GM06990 (cell line): ENCODE results near the gene OIP5.
"Not testable (repeated sequence)": the region's sequence is repeated elsewhere in the genome, so short reads cannot be mapped to it uniquely, and the experiment has no call there.

Source experiments
- DNase-seq: peaks from one replicate; pipeline ENCODE4 v3.0.0-alpha.2; 2011; ENCODE audit not compliant: insufficient read length; ENCODE audit errors: extremely low read depth
- H3K27me3 ChIP-seq: replicated peaks from 2 replicates; pipeline ENCODE4 v1.6.0; 2011; ENCODE audit warnings: low read length; ENCODE audit not compliant: control insufficient read depth, insufficient read depth
- H3K36me3 ChIP-seq: 2 replicates; pipeline ENCODE4 v1.5.1; 2011; ENCODE audit warnings: low read length; ENCODE audit not compliant: control insufficient read depth, insufficient read depth
- H3K4me3 ChIP-seq: replicated peaks from 2 replicates; pipeline ENCODE4 v1.5.1; 2011; ENCODE audit warnings: low read depth, mild to moderate bottlenecking, control low read depth, low read length
- TF ChIP-seq, protein P1 (sequence below): IDR thresholded peaks from 2 replicates; pipeline ENCODE4 v1.5.1; 2011; ENCODE audit warnings: low read length, control low read depth, mild to moderate bottlenecking, inconsistent platforms; ENCODE audit not compliant: insufficient read depth, poor library complexity, severe bottlenecking

OIP5 gene

DNA sequence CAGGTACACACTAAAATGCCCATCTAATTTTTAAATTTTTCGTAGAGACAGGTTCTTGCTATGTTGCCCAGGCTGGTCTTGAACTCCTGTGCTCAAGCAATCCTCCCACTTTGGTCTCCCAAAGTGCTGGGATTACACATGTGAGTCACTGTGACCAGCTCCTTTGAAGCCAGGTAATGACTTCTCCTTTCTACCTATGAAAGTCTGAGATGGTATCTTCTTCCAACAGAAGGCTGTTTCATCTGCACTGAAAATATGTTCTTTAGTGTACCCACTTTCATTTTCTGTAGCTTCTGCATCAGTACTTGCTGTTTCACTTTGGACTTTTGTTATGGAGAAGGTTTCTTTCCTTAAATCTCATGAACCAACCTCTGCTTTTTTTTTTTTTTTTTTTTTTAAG lies 8.8 kb downstream of the OIP5 start:
- TF ChIP-seq, protein P1, sequence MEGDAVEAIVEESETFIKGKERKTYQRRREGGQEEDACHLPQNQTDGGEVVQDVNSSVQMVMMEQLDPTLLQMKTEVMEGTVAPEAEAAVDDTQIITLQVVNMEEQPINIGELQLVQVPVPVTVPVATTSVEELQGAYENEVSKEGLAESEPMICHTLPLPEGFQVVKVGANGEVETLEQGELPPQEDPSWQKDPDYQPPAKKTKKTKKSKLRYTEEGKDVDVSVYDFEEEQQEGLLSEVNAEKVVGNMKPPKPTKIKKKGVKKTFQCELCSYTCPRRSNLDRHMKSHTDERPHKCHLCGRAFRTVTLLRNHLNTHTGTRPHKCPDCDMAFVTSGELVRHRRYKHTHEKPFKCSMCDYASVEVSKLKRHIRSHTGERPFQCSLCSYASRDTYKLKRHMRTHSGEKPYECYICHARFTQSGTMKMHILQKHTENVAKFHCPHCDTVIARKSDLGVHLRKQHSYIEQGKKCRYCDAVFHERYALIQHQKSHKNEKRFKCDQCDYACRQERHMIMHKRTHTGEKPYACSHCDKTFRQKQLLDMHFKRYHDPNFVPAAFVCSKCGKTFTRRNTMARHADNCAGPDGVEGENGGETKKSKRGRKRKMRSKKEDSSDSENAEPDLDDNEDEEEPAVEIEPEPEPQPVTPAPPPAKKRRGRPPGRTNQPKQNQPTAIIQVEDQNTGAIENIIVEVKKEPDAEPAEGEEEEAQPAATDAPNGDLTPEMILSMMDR = no peak
- H3K36me3 ChIP-seq = peaks cover 2% of the 10 kb centered on the region
- DNase-seq = peak; percentile 33
- no peak overlapping the region for H3K4me3 ChIP-seq
- H3K27me3 ChIP-seq = no peaks in the 10 kb centered on the region

DNA sequence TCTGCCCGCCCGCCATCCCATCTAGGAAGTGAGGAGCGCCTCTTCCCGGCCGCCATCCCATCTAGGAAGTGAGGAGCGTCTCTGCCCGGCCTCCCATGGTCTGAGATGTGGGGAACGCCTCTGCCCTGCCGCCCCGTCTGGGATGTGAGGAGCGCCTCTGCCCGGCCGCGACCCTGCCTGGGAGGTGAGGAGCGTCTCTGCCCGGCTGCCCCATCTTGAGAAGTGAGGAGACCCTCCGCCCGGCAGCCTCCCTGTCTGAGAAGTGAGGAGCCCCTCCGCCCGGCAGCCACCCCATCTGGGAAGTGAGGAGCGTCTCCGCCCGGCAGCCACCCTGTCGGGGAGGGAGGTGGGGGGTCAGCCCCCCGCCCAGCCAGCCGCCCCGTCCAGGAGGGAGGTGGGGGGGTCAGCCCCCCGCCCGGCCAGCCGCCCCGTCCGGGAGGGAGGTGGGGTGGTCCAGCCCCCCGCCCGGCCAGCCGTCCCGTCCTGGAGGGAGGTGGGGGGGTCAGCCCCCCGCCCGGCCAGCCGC lies 11.5 kb downstream of the OIP5 start:
- H3K36me3 ChIP-seq, H3K4me3 ChIP-seq, H3K27me3 ChIP-seq, DNase-seq: not testable (repeated sequence)

DNA sequence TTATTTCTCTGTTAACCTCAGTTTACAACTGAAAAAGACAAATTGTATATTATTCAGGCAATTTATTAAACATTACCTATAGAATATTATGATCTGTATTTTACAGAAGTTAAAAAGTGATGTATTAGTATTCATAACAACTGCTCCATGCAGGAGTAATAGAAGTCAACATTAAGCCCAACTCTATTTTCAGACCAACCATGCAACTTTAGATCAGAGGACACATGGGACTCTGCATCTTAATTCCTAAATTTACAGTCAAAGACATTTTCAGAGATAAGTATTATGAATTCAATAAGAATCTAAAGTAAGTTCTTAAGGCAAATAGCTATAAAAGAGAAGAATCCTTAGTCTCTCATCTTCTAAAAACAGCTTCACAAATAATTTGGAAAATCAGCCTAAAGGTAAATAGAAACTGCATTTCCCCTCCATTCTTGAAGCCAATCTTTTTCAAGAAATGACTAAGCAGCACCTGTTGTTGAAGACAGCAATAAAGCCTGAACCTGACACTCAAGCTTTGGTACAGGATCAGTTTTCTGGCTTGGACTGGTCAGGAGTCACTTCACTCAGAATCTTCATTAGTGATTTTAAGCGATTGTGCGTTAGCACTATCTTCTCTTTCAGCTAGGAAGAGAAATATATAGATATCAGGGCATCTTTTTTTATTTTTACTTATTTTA lies 23.0 kb downstream of the OIP5 start:
- TF ChIP-seq, protein P1 = no peak

GRCh38 chr15:41307679-41308078 lies 24.7 kb downstream of the OIP5 start:
- TF ChIP-seq, protein P1 = no peak
- Histone ChIP-seq H3K27me3 (no peaks in the 10 kb centered on the region), H3K36me3 (peaks cover 2% of the 10 kb centered on the region), H3K4me3 (no peak overlapping the region)
- no peak for DNase-seq

More for the DNA sequence above, 23.0 kb downstream of the OIP5 start:
- DNase-seq = no peak
- Histone ChIP-seq H3K27me3 (no peaks in the 10 kb centered on the region), H3K36me3 (peaks cover 4% of the 10 kb centered on the region), H3K4me3 (no peak overlapping the region)

GRCh38 chr15:41304149-41304770 lies 28.1 kb downstream of the OIP5 start:
- peaks cover 2% of the 10 kb centered on the region; the same call in 1 of the 2 replicates for H3K36me3 ChIP-seq
- no peak for DNase-seq
- no peak overlapping the region for H3K4me3 ChIP-seq
- TF ChIP-seq, protein P1 = no peak
- H3K27me3 ChIP-seq = no peaks in the 10 kb centered on the region

- no peak for DNase-seq
- no peaks in the 10 kb centered on the region for H3K27me3 ChIP-seq
- H3K4me3 ChIP-seq = no peak overlapping the region
- peaks cover 3% of the 10 kb centered on the region for H3K36me3 ChIP-seq
- TF ChIP-seq, protein P1 = no peak
Observed at GRCh38 chr15:41301587-41301986, 30.8 kb downstream of the OIP5 start.

DNA sequence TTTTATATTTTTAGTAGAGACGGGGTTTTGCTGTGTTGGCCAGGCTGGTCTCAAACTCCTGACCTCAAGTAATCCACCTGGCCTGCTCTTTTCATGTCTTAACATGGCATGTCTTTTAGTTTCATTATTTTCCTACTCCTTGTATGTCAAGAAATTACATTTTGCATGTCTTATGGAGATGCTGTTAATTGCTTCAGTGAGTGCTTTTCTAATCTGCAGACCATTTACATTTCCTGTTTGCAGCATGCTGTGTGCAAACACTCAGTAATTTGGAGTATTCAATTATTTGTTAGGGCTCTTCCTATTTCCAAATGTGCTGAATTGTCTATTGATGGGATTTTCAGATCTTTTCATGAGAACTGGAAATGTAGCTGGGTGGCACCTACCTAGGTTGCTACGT lies 31.3 kb downstream of the OIP5 start:
- not testable (repeated sequence) for H3K36me3 ChIP-seq, H3K27me3 ChIP-seq, DNase-seq, H3K4me3 ChIP-seq
